Measurements from ENCODE around the gene CD93.

CD93 gene

DNA sequence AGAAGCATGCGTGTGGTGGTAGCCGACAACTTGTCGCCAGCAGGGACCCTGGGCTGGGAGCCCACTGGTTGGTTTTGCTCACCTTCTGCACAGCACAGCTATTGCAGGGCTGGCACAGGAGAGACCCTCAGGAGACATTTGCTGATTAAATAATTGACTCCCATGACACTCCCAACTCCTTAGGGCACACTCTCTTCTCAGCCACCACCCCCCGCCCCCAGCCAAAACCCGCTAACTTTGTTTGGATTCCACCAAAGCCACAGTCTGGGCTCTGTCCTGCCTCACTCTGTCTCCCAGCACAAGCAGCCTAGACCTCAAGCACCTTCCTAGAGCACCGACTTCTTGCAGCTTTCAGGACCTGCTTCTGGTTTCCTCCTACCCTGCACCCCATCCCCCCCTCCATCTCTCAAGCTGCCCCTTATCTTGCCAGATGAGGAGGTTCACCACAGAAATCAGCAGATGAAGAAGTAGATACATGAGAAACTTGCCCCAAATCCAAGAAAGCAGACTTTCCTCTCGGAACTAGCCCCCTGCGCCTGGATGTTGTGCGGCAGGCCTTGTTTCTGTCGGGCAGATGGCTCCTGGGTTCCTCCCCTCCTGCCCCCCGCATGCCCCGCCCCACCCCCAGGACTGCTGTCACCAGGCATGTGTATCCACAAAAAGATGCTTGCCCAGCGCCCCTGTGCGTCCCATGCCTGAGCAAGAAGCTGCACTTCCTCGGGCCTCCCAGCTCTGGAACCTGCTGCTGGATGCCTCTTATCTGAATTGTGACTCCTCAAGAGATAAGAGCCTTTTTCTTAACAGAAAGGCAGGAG lies 35.0 kb upstream of the CD93 start:
- no peak for DNase-seq (ENCODE audit: low read depth, low spot score)

DNA sequence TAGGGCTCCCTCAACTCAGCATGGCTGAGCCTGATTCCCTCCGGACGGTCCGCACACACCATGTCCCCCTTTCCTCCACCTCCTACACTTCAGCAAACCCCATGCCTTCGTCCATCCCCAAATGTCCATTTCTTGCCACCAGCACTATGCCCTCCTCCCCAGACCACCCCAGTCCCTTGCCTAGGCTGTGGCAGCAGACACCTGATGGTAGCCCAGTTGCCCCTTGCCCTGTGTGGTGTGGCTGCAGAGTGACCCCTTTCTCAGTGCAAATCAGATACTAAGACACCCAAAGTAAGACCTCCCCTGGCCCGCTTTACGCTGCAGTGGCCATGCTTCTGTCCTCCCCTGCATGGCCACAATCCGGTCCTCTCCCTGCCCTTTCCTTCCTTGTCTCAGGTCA lies 34.1 kb upstream of the CD93 start:
- no peak for DNase-seq (ENCODE audit: low read depth, low spot score)

DNA sequence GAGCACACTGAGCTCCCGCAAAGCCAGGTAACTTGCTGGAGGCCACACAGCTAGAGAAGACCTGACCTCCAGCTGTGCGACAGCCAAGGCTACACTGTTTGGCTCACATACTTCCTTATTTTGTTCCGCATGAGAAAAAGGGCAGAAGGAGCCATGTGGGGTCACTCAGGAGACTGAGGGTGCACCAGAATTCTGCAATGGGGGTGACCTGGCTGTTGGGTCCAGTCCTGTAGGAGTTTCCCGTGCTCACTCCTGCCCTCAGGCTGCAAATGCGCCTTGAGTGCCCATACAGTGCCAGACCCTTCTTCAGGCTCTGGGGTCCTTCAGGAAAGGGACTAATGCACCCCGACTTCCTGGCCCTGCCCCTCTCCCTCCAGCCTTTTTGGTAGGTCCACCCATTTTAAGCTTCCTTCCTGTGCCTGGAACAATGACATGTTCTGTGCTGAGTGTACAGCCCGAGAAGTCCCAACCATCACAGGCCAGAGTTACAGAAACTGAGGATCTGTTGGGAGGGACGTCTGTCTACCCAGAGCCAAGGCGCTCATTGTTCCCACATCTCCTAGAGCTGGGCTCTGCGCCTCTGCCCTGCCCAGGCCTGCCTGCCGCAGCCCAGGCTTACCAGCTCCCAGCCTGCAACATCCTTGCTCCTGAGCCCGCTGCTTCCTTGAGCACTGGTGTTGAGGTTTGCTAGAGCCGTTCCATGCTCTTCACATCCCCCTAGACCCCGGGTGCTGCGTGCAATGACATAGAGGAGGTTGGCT lies 33.5 kb upstream of the CD93 start:
- no peak for DNase-seq (ENCODE audit: low read depth, low spot score)

DNA sequence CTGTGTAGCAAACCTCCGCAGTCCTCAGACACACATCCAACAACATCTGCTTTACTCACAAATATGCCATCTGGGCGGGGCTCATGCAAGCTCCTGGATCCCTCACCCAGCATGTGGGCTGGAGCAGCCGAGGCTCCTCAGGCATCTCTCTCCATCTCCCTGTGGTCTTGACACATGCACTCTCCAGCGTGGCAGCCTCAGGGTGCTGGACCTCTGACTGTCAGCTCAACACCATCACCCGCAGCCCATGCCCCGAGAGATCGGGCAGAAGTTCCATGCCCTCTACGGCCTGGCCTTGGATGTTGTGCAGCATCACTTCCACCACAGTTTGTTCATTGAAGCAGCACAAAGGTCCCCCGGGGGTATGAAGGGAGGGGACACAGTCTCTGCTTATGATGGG lies 32.6 kb upstream of the CD93 start:
- DNase-seq (ENCODE audit: low read depth, low spot score), result no peak

DNA sequence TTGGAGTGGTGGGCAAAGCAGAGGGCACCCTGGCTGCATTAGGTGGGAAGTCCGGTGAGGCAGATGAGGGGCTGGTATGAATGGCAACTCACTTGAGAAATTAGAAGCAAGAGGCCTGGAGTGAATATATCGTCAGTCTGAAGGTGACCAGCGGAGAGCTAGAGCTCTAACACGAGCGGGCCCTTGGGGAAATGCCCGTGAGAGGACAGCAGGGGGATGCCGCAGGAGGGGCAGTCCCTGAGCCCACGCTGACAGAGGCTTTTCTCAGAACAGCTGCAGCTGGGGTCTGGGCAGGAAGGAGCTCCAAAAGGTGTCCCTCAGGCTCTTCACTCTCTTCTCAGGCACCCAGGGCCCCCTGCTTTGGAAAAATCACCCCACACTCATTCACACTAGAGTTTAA lies 32.0 kb upstream of the CD93 start:
- no peak for DNase-seq (ENCODE audit: low read depth, low spot score)

DNA sequence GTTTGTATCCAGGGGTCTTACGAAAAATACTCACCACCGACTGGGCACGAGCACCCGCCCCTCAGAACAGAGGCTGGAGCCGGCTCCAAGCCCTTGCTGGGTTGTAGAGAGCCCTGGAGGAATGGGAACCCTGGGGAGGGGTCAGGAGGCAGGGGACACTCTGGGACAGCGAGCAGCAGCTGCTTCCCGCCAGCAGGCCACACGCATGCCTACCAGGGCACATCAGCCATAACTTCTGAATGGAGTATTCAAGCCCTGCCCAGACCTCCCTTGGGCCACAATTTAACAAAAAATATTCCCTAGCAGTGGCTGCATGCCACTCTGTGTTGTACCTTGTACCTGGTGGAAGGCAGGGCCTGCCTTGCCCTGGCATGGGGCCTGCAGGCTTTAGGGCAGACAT lies 31.6 kb upstream of the CD93 start:
- DNase-seq (ENCODE audit: low read depth, low spot score), result no peak

DNA sequence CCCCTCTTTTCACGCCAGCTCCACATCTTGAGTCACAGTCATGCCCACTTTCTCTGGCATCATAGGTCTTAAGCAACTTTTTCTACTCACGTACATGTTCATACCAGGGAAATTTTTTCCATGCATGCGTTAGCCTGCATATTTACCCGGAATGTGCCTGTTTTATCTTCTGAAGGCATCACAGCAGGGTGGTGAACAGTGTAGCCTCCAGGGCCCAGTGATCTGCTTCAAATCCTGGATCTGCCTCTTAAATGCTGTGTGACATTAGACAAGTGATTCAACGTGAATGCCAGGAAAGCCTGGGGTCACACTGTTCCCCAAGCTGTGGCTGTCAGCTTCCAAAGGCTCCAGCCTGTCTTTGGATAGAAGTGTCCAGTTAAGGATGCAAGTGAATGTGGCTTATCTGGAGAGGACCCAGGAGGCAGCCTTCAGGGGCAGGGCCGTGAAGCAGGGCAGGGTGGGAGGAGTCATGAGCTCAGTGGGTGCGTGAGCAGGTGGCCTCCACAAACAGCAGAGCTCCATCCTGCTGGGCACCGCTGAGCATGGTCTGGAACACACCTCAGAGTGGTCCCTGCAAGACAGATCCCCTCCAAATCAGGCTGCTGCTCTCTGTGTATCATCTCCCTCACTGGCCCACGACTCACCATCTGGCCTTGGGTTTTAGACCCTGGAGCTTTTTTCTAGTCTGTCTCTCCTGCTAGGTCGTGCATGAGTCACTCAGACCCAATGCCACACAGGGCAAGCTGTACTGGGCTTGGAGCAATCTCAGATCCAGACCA lies 30.4 kb upstream of the CD93 start:
- DNase-seq (ENCODE audit: low read depth, low spot score), result no peak

DNA sequence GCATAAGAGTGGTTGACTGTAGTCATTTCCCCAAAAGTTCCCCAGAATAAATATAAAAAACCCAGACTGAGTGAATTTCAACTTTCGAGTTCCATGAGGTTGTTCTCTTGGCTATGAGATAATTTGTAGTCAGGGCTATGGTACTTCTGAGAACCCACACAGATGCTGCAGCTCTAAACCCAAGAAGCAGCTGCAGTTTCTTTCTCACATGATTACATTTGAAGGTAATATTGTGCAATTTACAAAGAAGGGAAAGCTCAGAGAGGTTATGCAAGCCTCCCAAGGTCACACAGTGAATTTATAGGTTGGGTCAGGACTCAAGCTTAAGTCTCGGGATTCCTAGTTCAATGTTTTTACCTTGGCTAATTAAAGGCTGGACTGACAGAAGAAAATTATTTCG lies 29.7 kb upstream of the CD93 start:
- no peak for DNase-seq (ENCODE audit: low read depth, low spot score)

DNA sequence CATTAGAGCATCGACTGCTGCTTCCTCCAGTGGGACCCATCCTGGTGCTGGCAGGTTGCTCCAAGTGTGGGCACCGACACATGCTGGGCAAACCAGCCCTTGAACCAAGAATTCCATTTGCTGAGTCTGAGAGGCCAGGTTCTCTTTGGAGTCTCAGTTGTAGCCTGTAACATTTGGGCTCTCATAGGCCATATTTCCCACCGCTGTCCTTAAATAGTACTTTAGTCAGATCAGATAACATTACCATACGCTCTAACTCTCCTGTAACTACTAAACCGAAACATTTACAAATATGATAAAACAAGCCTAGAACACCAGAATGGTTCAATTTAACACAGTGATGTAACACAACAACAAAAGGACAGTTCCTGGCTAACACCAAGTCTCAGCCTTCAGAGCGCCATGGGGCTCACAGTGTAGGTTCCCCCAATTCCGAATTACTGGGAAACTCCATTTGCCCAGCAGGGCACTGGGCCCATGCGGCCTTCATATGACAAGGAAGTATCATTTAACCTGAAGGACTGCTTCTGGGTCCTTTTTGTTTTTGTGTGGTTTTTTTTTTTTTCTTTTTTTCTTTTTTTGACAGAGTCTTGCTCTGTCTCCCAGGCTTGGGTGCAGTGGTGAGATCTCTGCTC lies 28.4 kb upstream of the CD93 start:
- DNase-seq (ENCODE audit: low read depth, low spot score), result no peak

DNA sequence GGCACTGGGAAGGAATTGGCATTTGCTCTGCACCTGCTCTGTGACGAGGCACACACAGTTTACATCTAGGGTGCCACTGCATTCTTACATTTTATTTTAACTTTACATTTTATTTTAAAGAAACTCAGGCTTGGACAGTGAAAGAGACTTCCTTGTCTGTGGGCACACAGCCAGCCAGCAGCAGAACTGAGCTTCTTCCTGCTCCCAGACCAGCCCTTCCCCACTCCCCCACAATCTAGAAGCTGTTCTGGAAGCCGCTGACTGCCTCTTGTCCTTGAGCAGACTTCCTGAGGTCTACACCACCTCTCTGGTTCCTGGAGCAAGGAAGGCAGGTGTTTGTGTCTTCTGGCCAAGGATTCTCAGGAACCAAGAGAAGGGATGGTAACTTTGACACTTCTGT lies 27.9 kb upstream of the CD93 start:
- DNase-seq (ENCODE audit: low read depth, low spot score), result no peak

DNA sequence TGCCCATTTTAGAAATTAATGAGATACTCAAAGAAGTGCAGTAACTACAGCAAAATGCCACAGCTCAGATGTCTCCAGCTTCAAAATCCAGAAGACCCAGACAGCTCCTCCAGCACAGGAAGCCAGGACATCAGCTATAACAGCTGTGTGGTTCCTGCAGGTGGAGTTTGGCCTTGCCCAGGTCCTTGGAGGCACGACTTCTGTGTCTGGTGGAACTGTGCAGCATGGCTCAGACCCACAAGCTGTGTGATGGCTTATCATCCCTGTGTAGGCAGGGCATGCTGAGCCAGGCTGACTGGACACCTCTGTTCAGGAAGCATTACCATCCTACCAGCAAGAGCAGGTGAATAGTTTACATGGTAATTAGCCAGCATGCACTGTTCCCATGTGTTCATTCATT lies 26.5 kb upstream of the CD93 start:
- no peak for DNase-seq (ENCODE audit: low read depth, low spot score)

DNA sequence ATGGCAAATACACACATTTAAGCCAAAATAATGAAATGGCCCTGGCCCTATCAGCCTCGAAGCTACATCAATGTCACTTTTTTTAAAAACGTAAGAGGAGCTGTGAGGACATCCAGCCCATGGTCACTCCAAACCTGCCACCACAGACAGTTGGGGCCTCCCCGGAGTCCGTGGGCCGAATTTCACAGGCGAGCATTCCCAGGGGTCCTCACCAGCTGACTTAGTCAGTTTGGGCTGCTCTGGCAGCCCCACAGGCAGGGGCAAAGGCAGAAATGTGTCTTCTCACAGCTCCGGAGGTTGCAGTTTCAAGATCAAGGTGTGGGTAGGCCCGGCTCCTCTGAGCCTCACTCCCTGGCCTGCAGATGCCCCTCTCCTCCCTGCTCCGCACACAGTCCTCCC lies 25.8 kb upstream of the CD93 start:
- no peak for DNase-seq (ENCODE audit: low read depth, low spot score)

DNA sequence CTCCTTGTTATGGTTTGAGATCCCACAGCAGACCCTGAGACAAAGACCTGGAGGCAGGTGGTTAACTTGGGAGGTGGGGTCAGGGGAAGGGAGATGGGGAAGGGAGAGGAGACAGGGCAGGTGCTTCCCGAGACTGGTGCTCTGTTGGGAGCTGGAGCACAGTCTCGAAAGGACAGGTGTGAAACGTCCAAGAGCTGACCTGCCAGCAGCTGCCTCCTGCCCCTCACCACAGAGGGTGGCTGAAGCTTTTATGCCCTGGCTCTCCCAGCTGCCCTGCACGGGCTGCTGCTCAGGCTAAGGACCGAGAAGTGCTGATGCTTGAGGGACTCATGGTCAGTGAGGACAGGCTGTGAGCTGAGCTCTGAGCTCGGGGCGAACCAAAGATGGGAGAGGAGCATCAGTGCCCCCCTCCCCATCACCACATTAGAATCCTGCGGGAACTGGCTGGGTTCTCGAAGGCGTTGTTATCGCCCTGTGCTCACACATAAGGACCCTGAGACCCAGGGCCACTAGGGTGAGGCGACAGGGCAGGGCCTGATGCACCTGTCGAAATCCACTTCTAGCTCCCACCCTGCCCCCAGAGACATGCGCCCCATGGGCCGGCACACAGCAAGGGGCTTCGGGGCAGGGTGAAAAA lies 25.3 kb upstream of the CD93 start:
- DNase-seq (ENCODE audit: low read depth, low spot score), result no peak

DNA sequence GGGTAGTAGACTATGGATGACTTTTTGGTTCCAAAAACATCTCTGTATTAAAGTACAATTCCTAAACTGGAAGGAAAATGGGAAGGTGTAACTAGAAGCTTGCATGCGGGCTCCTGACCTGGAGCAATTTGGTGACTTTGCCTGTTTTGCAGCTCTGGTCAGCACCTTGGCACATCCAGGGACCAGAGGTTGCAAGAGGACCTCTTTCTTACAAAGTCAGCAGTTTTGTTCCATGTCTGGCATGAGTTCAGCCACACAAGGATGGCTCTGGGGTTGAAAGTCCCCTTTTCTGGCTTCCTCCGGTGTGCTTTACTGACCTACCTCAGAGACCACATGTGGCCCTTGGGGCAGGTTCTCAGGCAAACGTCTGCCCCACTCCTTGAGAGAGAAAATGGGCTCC lies 22.7 kb upstream of the CD93 start:
- DNase-seq (ENCODE audit: low read depth, low spot score), result no peak

DNA sequence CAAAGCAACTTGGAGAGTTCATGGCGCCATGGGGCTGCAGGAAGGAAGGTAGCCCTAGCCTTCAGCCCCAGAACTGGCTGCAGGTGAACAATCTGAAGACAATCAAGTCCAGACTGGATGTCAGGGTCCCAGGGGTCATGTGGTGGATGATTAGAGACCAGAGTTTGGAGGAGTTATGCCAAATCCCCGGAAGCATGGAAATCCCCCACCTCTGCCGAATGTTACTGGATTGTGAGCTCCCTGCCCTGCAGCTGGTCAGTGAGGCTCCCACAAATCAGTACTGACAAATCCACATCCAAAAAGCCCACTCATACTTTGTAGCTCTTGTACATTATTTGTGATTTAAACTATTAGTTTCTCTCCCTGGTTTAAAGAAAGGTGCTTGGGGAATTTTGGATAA lies 21.3 kb upstream of the CD93 start:
- DNase-seq (ENCODE audit: low read depth, low spot score), result no peak

DNA sequence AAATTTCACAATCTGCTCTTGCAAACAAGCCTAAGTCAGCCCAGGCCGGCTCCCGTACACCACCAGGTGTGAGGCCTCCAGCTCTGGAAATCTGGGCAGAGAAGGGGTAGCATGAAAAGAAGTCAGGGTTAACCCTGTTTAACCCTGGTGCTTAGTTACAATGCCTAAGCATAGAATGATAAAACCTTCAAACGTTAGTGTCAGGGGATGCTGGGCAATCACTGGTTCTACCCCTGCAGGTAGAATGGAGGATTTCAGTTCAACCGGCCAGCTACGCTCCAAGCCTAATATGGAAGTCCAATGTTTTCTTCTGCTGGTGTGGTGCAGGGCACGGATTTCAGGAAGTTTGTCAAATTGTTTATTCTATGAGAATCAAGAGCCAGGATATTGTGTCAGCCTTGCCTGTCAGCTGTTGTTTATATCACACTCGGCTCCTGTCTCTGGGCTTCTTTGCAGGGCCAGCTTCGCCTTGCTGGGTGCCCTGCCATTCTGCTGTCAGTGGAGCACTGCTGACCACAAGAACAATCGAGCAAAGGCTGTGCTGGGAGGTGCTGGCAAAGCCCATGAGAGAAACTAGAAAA lies 20.2 kb upstream of the CD93 start:
- DNase-seq (ENCODE audit: low read depth, low spot score), result no peak

DNA sequence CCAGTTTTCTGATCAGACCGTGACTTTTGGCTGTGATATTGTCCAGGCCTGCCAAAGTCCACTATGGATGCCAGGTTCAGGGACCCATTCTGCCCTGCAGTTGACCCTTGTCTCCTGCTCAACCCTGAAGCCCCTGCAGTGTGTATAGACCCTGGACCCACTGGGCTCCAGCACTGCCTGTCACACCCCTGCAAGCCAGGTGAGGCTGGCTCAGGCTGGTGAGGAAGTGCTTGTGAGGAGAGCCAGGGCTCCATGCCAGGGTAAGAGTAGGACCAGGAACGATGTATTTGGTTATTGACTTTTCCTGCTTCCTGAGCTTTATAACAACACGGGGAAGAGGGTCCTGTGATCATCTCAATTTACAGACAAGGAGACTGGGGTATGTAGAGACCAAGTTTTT lies 19.1 kb upstream of the CD93 start:
- no peak for DNase-seq (ENCODE audit: low read depth, low spot score)

DNA sequence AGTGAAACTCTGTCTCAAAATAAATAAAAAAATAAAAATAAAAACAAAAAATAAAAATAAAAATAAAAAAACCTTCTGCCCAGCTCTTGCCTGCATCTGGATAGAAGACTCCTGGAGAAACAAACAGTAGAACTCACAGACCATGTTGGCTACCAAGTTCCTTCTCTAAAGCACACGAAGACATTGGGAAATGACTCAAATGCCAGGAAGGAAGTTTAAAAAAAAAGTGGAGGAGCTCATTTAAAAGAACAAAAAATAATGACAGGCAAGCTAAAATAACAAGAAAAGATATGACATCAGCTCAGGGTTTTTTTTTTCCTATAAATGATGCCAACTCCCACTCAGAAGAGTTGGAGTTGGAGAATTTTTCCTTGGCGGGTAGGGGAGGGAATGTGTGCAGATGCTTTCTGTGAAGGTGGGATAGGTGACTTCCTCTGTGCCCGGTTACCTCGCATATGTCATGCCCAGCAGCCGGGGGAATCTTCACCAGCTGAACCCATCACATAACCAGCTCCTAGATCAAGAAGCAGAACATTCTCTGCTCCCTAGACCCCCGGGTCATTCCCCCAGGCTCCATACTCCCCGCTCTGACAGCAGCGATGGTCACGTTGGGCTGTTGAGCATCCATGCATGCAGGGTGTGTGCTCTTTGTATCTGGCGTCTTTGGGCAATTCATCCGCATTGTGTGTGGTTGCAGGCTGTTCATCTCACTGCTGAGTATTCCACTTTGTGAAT lies 17.3 kb upstream of the CD93 start:
- DNase-seq (ENCODE audit: low read depth, low spot score), result no peak

DNA sequence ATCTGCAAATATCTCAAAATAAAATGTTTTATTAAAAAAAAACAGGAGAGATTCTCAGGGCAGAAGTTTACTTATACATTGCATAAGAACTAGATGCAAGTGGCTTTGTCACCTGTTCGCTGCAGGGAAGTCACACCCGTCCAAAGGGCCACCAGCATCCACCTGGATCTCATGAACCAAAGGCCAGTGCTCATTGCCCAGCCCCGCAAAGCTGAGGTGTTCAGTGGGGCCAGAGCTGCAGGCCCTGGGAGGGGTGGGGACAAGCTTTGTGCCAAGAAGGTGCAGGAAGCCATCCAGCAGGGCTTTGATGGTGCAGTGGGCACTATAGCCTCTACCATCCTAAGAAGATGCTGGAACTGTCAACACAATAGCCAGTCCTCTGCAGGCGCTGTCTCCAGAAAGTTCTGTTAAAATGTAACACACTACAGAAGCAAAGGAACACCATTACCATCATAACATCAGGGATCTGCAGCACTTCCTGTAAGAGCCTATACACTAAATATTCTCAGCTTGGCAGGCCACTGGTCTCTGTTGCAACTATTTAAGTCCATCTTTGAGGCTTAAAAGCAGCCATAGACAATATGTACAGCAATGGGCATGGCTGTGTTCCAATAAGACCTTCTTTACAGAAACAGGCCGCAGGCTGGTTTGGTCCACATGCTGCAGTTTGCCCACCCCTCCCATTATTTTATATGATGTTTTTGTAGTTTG lies 15.7 kb upstream of the CD93 start:
- no peak for DNase-seq (ENCODE audit: low read depth, low spot score)

DNA sequence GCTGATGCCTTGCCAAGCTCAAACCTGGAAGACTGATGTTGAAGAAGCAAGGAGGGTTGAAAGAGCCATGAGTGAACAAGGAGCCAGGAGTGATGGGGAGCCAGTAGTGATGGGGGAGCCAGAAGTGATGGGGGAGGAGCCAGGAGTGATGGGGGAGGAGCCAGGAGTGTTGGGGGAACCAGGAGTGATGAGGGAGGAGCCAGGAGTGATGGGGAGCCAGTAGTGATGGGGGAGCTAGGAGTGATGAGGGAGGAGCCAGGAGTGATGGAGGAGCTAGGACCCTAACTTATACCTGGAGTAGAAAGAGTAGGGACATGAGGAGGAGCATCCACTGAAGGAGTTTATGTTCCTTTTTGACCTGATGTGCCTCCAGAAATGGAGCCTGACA lies 14.6 kb upstream of the CD93 start:
- no peak for DNase-seq (ENCODE audit: low read depth, low spot score)

Data from activated naive CD8-positive, alpha-beta T cell treated with anti-CD3 and anti-CD28 coated beads, Interleukin-2, amount 50 U/mL, for 16 hours (primary cell).